Measurements from ENCODE around the gene ATXN7.
A peak's percentile ranks its signal among the peaks of the same experiment; 100 is the strongest.

The ATXN7 gene

GRCh38 chr3:63905731-63906620 lies 42.3 kb downstream of the ATXN7 start:
- H3K4me1 ChIP-seq (ENCODE audit: insufficient read depth, low read length, poor library complexity, severe bottlenecking), result peaks cover 5% of the 10 kb centered on the region
- no peak overlapping the region for H3K9ac ChIP-seq (ENCODE audit: low read depth, low read length, poor library complexity, severe bottlenecking)
- TF ChIP-seq CTCF (conservative IDR thresholded peaks at IDR 0.05; ENCODE audit: low read length) (no peak), EZH2phosphoT487 (IDR thresholded peaks at IDR 0.05; ENCODE audit: borderline replicate concordance) (no peak)
- peaks cover 17% of the 10 kb centered on the region; the same call in 1 of the 2 replicates for H3K36me3 ChIP-seq (ENCODE audit: insufficient read depth, low read length)
- no peaks in the 10 kb centered on the region for H3K27me3 ChIP-seq (ENCODE audit: insufficient read depth, low read length, poor library complexity, severe bottlenecking)
- H3K4me3 ChIP-seq (ENCODE audit: low read length, poor library complexity, severe bottlenecking), result no peak overlapping the region
- H3K4me2 ChIP-seq (ENCODE audit: low read depth, low read length, poor library complexity, severe bottlenecking), result no peak overlapping the region
- H4K20me1 ChIP-seq (ENCODE audit: insufficient read depth, low read length, poor library complexity, severe bottlenecking), result peaks cover 16% of the 10 kb centered on the region
- H3K79me2 ChIP-seq (ENCODE audit: insufficient read depth, low read length), result peaks cover 65% of the 10 kb centered on the region
- no peaks in the 10 kb centered on the region for H3K9me3 ChIP-seq (ENCODE audit: insufficient read depth, low read depth, low read length)
- no peak overlapping the region for H2AFZ ChIP-seq (ENCODE audit: low read length)
- no peaks in the 10 kb centered on the region; the same call in 1 of the 2 replicates for H3F3A ChIP-seq (ENCODE audit: low read depth)
- H3K9me2 ChIP-seq (replicated peaks; ENCODE audit: low read depth, low read length), result no peaks in the 10 kb centered on the region

- Histone ChIP-seq H3K79me2 (ENCODE audit: insufficient read depth, low read length) (peaks cover 60% of the 10 kb centered on the region), H3K4me2 (ENCODE audit: low read depth, low read length, poor library complexity, severe bottlenecking) (no peak overlapping the region), H3K4me1 (ENCODE audit: insufficient read depth, low read length, poor library complexity, severe bottlenecking) (peaks cover 15% of the 10 kb centered on the region), H3K4me3 (ENCODE audit: low read length, poor library complexity, severe bottlenecking) (no peak overlapping the region), H2AFZ (ENCODE audit: low read length) (no peak overlapping the region), H3K9ac (ENCODE audit: low read depth, low read length, poor library complexity, severe bottlenecking) (no peak overlapping the region), H3K27me3 (ENCODE audit: insufficient read depth, low read length, poor library complexity, severe bottlenecking) (no peaks in the 10 kb centered on the region), H3F3A (ENCODE audit: low read depth) (no peaks in the 10 kb centered on the region; the same call in 1 of the 2 replicates), H3K9me2 (replicated peaks; ENCODE audit: low read depth, low read length) (no peaks in the 10 kb centered on the region), H3K9me3 (ENCODE audit: insufficient read depth, low read depth, low read length) (no peaks in the 10 kb centered on the region), H3K36me3 (ENCODE audit: insufficient read depth, low read length) (peaks cover 8% of the 10 kb centered on the region; the same call in 1 of the 2 replicates), H4K20me1 (ENCODE audit: insufficient read depth, low read length, poor library complexity, severe bottlenecking) (peaks cover 20% of the 10 kb centered on the region)
- TF ChIP-seq EZH2phosphoT487 (IDR thresholded peaks at IDR 0.05; ENCODE audit: borderline replicate concordance) (no peak), CTCF (conservative IDR thresholded peaks at IDR 0.05; ENCODE audit: low read length) (0 out of 2 replicates have a peak, but pooled peaks have one; percentile 8)
Observed at GRCh38 chr3:63908081-63908736, 44.5 kb downstream of the ATXN7 start.

GRCh38 chr3:63908776-63909175 lies 45.1 kb downstream of the ATXN7 start:
- Histone ChIP-seq H3K4me3 (ENCODE audit: low read length, poor library complexity, severe bottlenecking) (no peak overlapping the region), H3K9ac (ENCODE audit: low read depth, low read length, poor library complexity, severe bottlenecking) (no peak overlapping the region), H2AFZ (ENCODE audit: low read length) (no peak overlapping the region), H3K4me1 (ENCODE audit: insufficient read depth, low read length, poor library complexity, severe bottlenecking) (peaks cover 20% of the 10 kb centered on the region), H3K79me2 (ENCODE audit: insufficient read depth, low read length) (peaks cover 61% of the 10 kb centered on the region), H4K20me1 (ENCODE audit: insufficient read depth, low read length, poor library complexity, severe bottlenecking) (peaks cover 25% of the 10 kb centered on the region), H3K9me2 (replicated peaks; ENCODE audit: low read depth, low read length) (no peaks in the 10 kb centered on the region), H3K9me3 (ENCODE audit: insufficient read depth, low read depth, low read length) (no peaks in the 10 kb centered on the region), H3K27me3 (ENCODE audit: insufficient read depth, low read length, poor library complexity, severe bottlenecking) (no peaks in the 10 kb centered on the region), H3K4me2 (ENCODE audit: low read depth, low read length, poor library complexity, severe bottlenecking) (no peak overlapping the region), H3F3A (ENCODE audit: low read depth) (no peaks in the 10 kb centered on the region; the same call in 1 of the 2 replicates), H3K36me3 (ENCODE audit: insufficient read depth, low read length) (peaks cover 7% of the 10 kb centered on the region; the same call in 1 of the 2 replicates)
- TF ChIP-seq CTCF (conservative IDR thresholded peaks at IDR 0.05; ENCODE audit: low read length), result no peak
- no peak for TF ChIP-seq EZH2phosphoT487 (IDR thresholded peaks at IDR 0.05; ENCODE audit: borderline replicate concordance)

Measured in Loucy (cell line).